Esophagus squamous epithelium (tissue), 5 donors: ENCODE results near the gene RIBC2. TPM values are rescaled to one million over a fixed set of nuclear protein-coding genes. Genes with fewer than 3 reads are reported as not detected.

Experiments
- DNase-seq: peaks from one replicate; lab custom pipeline; 2025; lab: John Stamatoyannopoulos, UW
- H3K27ac ChIP-seq, 4 donors: fragments of 200-600 bp; sonication (generic); one replicate each; pipeline ENCODE4 v1.5.1; 2016 to 2019; ENCODE audit warnings: mild to moderate bottlenecking in 1 of 4
- H3K27me3 ChIP-seq, 4 donors: fragments of 200-600 bp; sonication (generic); 1 replicate in 3 of 4; 2 replicates in 1 of 4; pipeline versions ENCODE4 v1.5.1 to v1.6.0; 2017 to 2021; ENCODE audit warnings: antibody characterized with exemption in 1 of 4
- H3K36me3 ChIP-seq, 3 donors: fragments of 200-600 bp; sonication (generic); one replicate each; pipeline ENCODE4 v1.5.1; 2016 to 2019
- H3K4me1 ChIP-seq, 3 donors: fragments of 200-600 bp; sonication (generic); one replicate each; pipeline ENCODE4 v1.5.1; 2017 to 2019
- H3K4me3 ChIP-seq, 4 donors: fragments of 200-600 bp; sonication (generic); 1 replicate in 3 of 4; 2 replicates in 1 of 4; pipeline ENCODE4 v1.5.1; 2016 to 2019; ENCODE audit warnings: mild to moderate bottlenecking in 2 of 4, moderate library complexity in 1 of 4
- H3K9me3 ChIP-seq, 3 donors: fragments of 200-600 bp; sonication (generic); one replicate each; pipeline ENCODE4 v1.5.1; 2016 to 2019
- CTCF ChIP-seq, 6 experiments: fragments of 450-650 bp in 4 of 6; fragments of 200-600 bp in 2 of 6; sonication (generic) in 2 of 6; IDR thresholded peaks; one replicate each; pipeline ENCODE4 v1.5.1; 2016 to 2019; ENCODE audit warnings: antibody characterized with exemption in 6 of 6, mild to moderate bottlenecking in 4 of 6, moderate library complexity in 4 of 6
- POLR2A ChIP-seq, 4 donors: fragments of 450-650 bp; IDR thresholded peaks; one replicate each; pipeline ENCODE4 v1.6.1; 2017; ENCODE audit warnings: antibody characterized with exemption in 4 of 4, mild to moderate bottlenecking in 4 of 4, moderate library complexity in 3 of 4
- WGBS, 2 donors: methylation state at CpG; one replicate each; pipeline ENCODE4 v1.1.5; 2018; 5-methylcytosine and 5-hydroxymethylcytosine counted together
- intact Hi-C: fragments of 100-400 bp; cut with DNase I; formaldehyde crosslinking; loops from one replicate; pipeline ENCODE4 v1.15.0; 2022
- total RNA-seq, 4 donors: library from RNA; depleted of rRNA; stranded (reverse); fragments of >200 nt; gene quantifications; one replicate each; pipeline ENCODE4 v1.1.0, GENCODE V29; 2016
- donor health status: DM: yes; HTN: yes; CAD: no.

RIBC2 gene
- total RNA-seq, 4 donors from 2014 or later, result 0.19 to 0.76 (median 0.75) TPM; not detected in 1

GRCh38 chr22:45428391-45429385 lies 15.2 kb downstream of the RIBC2 start:
- intact Hi-C loops, result no loop called here
- peaks cover 0 to 3% (median 0%) of the 10 kb centered on the region in 3 donors for H3K9me3 ChIP-seq
- no peak overlapping the region for H3K4me3 ChIP-seq
- H3K36me3 ChIP-seq, result no peaks in the 10 kb centered on the region
- H3K27ac ChIP-seq, result no peak overlapping the region
- no peaks in the 10 kb centered on the region for H3K27me3 ChIP-seq
- DNase-seq, result no peak
- TF ChIP-seq CTCF (IDR thresholded peaks at IDR 0.05) (no peak), POLR2A (IDR thresholded peaks at IDR 0.05) (no peak)
- WGBS, 2 donors, result 84 to 89% methylated on average over 17 to 18 of the region's 19 CpGs
- H3K4me1 ChIP-seq, result peaks cover 3 to 20% (median 8%) of the 10 kb centered on the region in 3 donors

- no peaks in the 10 kb centered on the region for H3K36me3 ChIP-seq
- peaks cover 0 to 3% (median 0%) of the 10 kb centered on the region in 3 donors for H3K9me3 ChIP-seq
- no peak overlapping the region for H3K27ac ChIP-seq
- no peak for DNase-seq
- TF ChIP-seq POLR2A (IDR thresholded peaks at IDR 0.05), result no peak
- TF ChIP-seq CTCF (IDR thresholded peaks at IDR 0.05), result no peak
- WGBS, 2 donors, result 87 to 91% methylated on average over 8 to 10 of the region's 10 CpGs
- peaks cover 0 to 12% (median 1%) of the 10 kb centered on the region in 3 donors for H3K4me1 ChIP-seq
- no peaks in the 10 kb centered on the region for H3K27me3 ChIP-seq
- intact Hi-C loops, result no loop called here
- no peak overlapping the region for H3K4me3 ChIP-seq
These were observed 15.9 kb downstream of the RIBC2 start for GRCh38 chr22:45429424-45429823.

- 78 to 84% methylated on average over 6 to 10 of the region's 18 CpGs for WGBS, 2 donors
- no peak overlapping the region for H3K27ac ChIP-seq
- H3K4me1 ChIP-seq, result peaks cover under 1 to 10% (median 2%) of the 10 kb centered on the region in 3 donors
- TF ChIP-seq POLR2A (IDR thresholded peaks at IDR 0.05), result no peak
- no peak for TF ChIP-seq CTCF (IDR thresholded peaks at IDR 0.05)
- H3K4me3 ChIP-seq, result no peak overlapping the region
- intact Hi-C loops, result loop anchor here (5.0 kb wide), 1 partner anchor 158 kb away; no protein-coding TSS in a partner anchor
- H3K27me3 ChIP-seq, result no peaks in the 10 kb centered on the region
- no peaks in the 10 kb centered on the region for H3K36me3 ChIP-seq
- no peak for DNase-seq
- H3K9me3 ChIP-seq, result peaks cover 0 to 3% (median 0%) of the 10 kb centered on the region in 3 donors
These were observed 16.7 kb downstream of the RIBC2 start for GRCh38 chr22:45429981-45430775.

GRCh38 chr22:45430871-45431270 lies 17.4 kb downstream of the RIBC2 start:
- no peak overlapping the region for H3K27ac ChIP-seq
- TF ChIP-seq POLR2A (IDR thresholded peaks at IDR 0.05) (no peak), CTCF (IDR thresholded peaks at IDR 0.05) (no peak)
- H3K4me3 ChIP-seq, result no peak overlapping the region
- H3K27me3 ChIP-seq, result no peaks in the 10 kb centered on the region
- 81% methylated on average over 6 of the region's 19 CpGs; no CpG with 5 or more reads in 1 of the 2 donors for WGBS, 2 donors
- peaks cover 0 to 3% (median 0%) of the 10 kb centered on the region in 3 donors for H3K9me3 ChIP-seq
- H3K4me1 ChIP-seq, result peaks cover 5 to 12% (median 6%) of the 10 kb centered on the region in 3 donors
- intact Hi-C loops, result loop anchor here (5.0 kb wide), 1 partner anchor 159 kb away; no protein-coding TSS in a partner anchor
- no peak for DNase-seq
- no peaks in the 10 kb centered on the region for H3K36me3 ChIP-seq
